SU-DHL-6 (cell line): ENCODE data around the gene AHSG.

Experiments used
- EZH2phosphoT487 ChIP-seq: fragments of 200-600 bp; sonication (generic), shearing (Covaris generic); conservative IDR thresholded peaks from 2 replicates; pipeline ENCODE4 v1.6.1; 2018; ENCODE audit warnings: mild to moderate bottlenecking, antibody characterized with exemption, low read length, moderate library complexity, mixed read lengths
- TF ChIP-seq, protein P1 (sequence below): fragments of 200-600 bp; sonication (generic); IDR thresholded peaks from one replicate; pipeline ENCODE4 v1.5.1; 2017; ENCODE audit warnings: antibody characterized with exemption, mild to moderate bottlenecking, low read length, moderate library complexity; ENCODE audit not compliant: insufficient read depth, poor library complexity, severe bottlenecking

GRCh38 chr3:186621894-186622650 lies 9.2 kb downstream of the AHSG start:
- TF ChIP-seq, protein P1, sequence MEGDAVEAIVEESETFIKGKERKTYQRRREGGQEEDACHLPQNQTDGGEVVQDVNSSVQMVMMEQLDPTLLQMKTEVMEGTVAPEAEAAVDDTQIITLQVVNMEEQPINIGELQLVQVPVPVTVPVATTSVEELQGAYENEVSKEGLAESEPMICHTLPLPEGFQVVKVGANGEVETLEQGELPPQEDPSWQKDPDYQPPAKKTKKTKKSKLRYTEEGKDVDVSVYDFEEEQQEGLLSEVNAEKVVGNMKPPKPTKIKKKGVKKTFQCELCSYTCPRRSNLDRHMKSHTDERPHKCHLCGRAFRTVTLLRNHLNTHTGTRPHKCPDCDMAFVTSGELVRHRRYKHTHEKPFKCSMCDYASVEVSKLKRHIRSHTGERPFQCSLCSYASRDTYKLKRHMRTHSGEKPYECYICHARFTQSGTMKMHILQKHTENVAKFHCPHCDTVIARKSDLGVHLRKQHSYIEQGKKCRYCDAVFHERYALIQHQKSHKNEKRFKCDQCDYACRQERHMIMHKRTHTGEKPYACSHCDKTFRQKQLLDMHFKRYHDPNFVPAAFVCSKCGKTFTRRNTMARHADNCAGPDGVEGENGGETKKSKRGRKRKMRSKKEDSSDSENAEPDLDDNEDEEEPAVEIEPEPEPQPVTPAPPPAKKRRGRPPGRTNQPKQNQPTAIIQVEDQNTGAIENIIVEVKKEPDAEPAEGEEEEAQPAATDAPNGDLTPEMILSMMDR: no peak
- no peak for TF ChIP-seq EZH2phosphoT487
